Smooth muscle cell (in vitro differentiated cells): ENCODE data around the gene SYP. TPM values are rescaled to one million over a fixed set of nuclear protein-coding genes. Genes with fewer than 3 reads are reported as not detected.

Experiments
- DNase-seq: peaks from one replicate; lab custom pipeline; 2025; ENCODE audit not compliant: unreplicated experiment; lab: John Stamatoyannopoulos, UW
- H2AFZ ChIP-seq: fragments of 200-600 bp; sonication (generic); 2 replicates; pipeline ENCODE4 v1.6.0; 2016; ENCODE audit warnings: antibody characterized with exemption, low read depth, mild to moderate bottlenecking
- H3F3A ChIP-seq: fragments of 200-600 bp; sonication (generic); 2 replicates; pipeline ENCODE4 v1.6.0; 2017; ENCODE audit warnings: antibody characterized with exemption, low read depth
- H3K27ac ChIP-seq: fragments of 200-600 bp; sonication (generic); 2 replicates; pipeline ENCODE4 v1.5.1; 2016; ENCODE audit warnings: low read depth, mild to moderate bottlenecking
- H3K27me3 ChIP-seq: fragments of 200-600 bp; sonication (generic); 2 replicates; pipeline ENCODE4 v1.6.1; 2016; ENCODE audit warnings: low read depth, mild to moderate bottlenecking
- H3K36me3 ChIP-seq: fragments of 200-600 bp; sonication (generic); 2 replicates; pipeline ENCODE4 v1.5.1; 2016; ENCODE audit warnings: low read depth
- H3K4me1 ChIP-seq: fragments of 200-600 bp; sonication (generic); 2 replicates; pipeline ENCODE4 v1.5.1; 2016; ENCODE audit warnings: low read depth
- H3K4me2 ChIP-seq: fragments of 200-600 bp; sonication (generic); 2 replicates; pipeline ENCODE4 v1.6.0; 2016; ENCODE audit warnings: mild to moderate bottlenecking
- H3K4me3 ChIP-seq: fragments of 200-600 bp; sonication (generic); 2 replicates; pipeline ENCODE4 v1.5.1; 2016; ENCODE audit warnings: mild to moderate bottlenecking
- H3K79me2 ChIP-seq: fragments of 200-600 bp; sonication (generic); 2 replicates; pipeline ENCODE4 v1.6.0; 2016; ENCODE audit warnings: low read depth, mild to moderate bottlenecking
- H3K9ac ChIP-seq: fragments of 200-600 bp; sonication (generic); 2 replicates; pipeline ENCODE4 v1.6.0; 2016; ENCODE audit warnings: low read depth
- H3K9me3 ChIP-seq: fragments of 200-600 bp; sonication (generic); replicated peaks from 2 replicates; pipeline ENCODE4 v1.5.1; 2016; ENCODE audit warnings: low read depth
- H4K20me1 ChIP-seq: fragments of 200-600 bp; sonication (generic); 2 replicates; pipeline ENCODE4 v1.6.0; 2016; ENCODE audit warnings: low read depth
- CTCF ChIP-seq: fragments of 200-600 bp; sonication (generic); IDR thresholded peaks from 2 replicates; pipeline ENCODE4 v1.5.1; 2017; ENCODE audit warnings: borderline replicate concordance, mild to moderate bottlenecking, antibody characterized with exemption; ENCODE audit not compliant: insufficient read depth, poor library complexity, severe bottlenecking
- WGBS: methylation state at CpG from one replicate; pipeline ENCODE4 v1.1.7; 2016; ENCODE audit warnings: low lambda C conversion rate; 5-methylcytosine and 5-hydroxymethylcytosine counted together
- polyA plus RNA-seq: library from polyadenylated mRNA; unstranded; fragments of >200 nt; fragmentation: Nextera tagmentation; extraction: Ambion mirVana; gene quantifications from 2 replicates; pipeline ENCODE4 v1.2.1, GENCODE V29; 2016
- total RNA-seq: library from RNA; depleted of rRNA; stranded (reverse); fragments of >200 nt; gene quantifications from 2 replicates; pipeline ENCODE4 v1.2.3, GENCODE V29; 2014

The SYP gene
- total and polyA plus RNA-seq, 2 experiments from 2014 or later = not detected

GRCh38 chrX:49211074-49211473 is 11.1 kb upstream of the SYP start:
- Histone ChIP-seq H3K79me2 (no peaks in the 10 kb centered on the region), H4K20me1 (no peaks in the 10 kb centered on the region), H3K4me2 (no peak overlapping the region), H2AFZ (no peak overlapping the region), H3K9ac (no peak overlapping the region), H3K27me3 (no peaks in the 10 kb centered on the region), H3K27ac (no peak overlapping the region), H3F3A (no peaks in the 10 kb centered on the region), H3K4me1 (no peaks in the 10 kb centered on the region), H3K36me3 (no peaks in the 10 kb centered on the region), H3K9me3 (no peaks in the 10 kb centered on the region), H3K4me3 (no peak overlapping the region)
- no peak for TF ChIP-seq CTCF
- WGBS = 84% methylated on average over 9 of the region's 9 CpGs
- no peak for DNase-seq

- Histone ChIP-seq H3K4me2 (no peak overlapping the region), H3K36me3 (no peaks in the 10 kb centered on the region), H3K9me3 (no peaks in the 10 kb centered on the region), H3K79me2 (no peaks in the 10 kb centered on the region), H4K20me1 (no peaks in the 10 kb centered on the region), H3K4me1 (no peaks in the 10 kb centered on the region), H2AFZ (no peak overlapping the region), H3F3A (no peaks in the 10 kb centered on the region), H3K27me3 (no peaks in the 10 kb centered on the region), H3K9ac (no peak overlapping the region), H3K4me3 (no peak overlapping the region), H3K27ac (no peak overlapping the region)
- DNase-seq = no peak
- TF ChIP-seq CTCF = no peak
- WGBS = 72% methylated on average over 8 of the region's 8 CpGs
These were observed 10.4 kb upstream of the SYP start for GRCh38 chrX:49210406-49210805.

DNA sequence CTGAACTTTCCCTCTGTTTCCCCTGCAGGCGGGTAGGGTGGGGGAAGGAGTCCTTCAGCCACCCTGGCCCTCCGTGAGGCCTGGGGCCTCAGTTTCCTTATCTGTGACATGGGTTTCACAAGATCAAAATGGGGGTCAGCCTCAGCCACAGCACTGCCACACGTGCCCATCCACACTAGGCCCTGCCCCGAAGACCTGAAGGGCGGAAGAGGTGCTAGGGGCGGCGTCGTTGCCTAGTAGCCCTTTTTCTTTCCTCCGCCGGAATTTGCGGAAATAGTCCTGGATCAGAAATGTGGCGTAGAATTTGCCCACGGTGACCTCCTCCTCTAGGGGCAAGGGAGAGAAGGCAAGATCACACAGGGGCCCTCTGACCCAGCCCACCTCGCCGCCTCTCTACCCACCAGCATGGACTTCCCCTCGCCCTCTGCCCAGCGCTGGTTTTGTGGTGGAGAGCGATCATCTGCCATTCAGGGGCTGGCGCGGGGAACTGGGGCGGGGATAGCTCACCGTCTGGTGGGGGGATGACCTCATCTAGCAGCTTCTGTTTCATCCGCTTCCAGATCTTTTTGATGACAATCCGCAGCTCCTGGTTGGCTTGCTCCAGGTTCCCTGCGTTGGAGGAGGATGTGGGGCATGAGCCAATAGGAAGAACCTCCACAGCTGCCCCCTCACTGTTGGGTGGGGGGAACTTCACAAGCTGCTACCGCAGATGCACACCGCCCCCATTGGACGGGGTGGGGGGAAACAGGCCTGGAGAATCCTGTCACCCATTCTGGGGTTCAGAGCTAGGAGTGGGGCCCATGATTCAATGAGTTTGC is 9.7 kb upstream of the SYP start:
- Histone ChIP-seq H3K36me3 (no peaks in the 10 kb centered on the region), H3K9me3 (no peaks in the 10 kb centered on the region), H3K4me2 (no peak overlapping the region), H3K79me2 (no peaks in the 10 kb centered on the region), H3K27me3 (no peaks in the 10 kb centered on the region), H4K20me1 (no peaks in the 10 kb centered on the region), H3K4me1 (no peaks in the 10 kb centered on the region), H3K9ac (no peak overlapping the region), H3K27ac (no peak overlapping the region), H3K4me3 (no peak overlapping the region), H2AFZ (no peak overlapping the region), H3F3A (no peaks in the 10 kb centered on the region)
- 65% methylated on average over 20 of the region's 28 CpGs for WGBS
- no peak for TF ChIP-seq CTCF
- DNase-seq = no peak

DNA sequence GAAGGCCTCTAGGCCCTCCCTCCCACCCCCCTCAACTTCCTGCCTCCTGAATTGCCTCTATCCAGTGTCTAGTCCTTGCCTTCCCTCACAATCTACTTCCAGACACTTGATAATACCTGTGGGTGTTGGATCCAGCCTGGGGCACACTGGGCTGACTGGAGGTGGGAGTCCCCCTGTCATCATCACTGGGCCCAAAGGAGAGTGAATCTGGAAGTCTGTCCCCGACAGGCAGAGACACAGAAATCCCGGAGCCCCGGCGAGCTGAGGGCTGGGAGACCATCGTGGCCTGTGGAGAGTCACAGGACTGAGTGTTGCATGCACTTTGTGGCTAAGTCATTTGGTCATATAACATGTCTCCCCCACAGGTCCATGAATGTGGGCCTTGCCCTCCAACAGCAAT is 8.4 kb upstream of the SYP start:
- Histone ChIP-seq H3F3A (no peaks in the 10 kb centered on the region), H3K79me2 (no peaks in the 10 kb centered on the region), H3K27ac (no peak overlapping the region), H3K9me3 (no peaks in the 10 kb centered on the region), H4K20me1 (no peaks in the 10 kb centered on the region), H3K36me3 (no peaks in the 10 kb centered on the region), H2AFZ (no peak overlapping the region), H3K9ac (no peak overlapping the region), H3K4me1 (no peaks in the 10 kb centered on the region), H3K27me3 (no peaks in the 10 kb centered on the region), H3K4me3 (no peak overlapping the region), H3K4me2 (no peak overlapping the region)
- TF ChIP-seq CTCF = no peak
- no peak for DNase-seq
- WGBS = 93% methylated on average over 5 of the region's 5 CpGs
